ENCODE results near the gene MAN1C1.
"Not testable (repeated sequence)": the region's sequence is repeated elsewhere in the genome, so short reads cannot be mapped to it uniquely, and the experiment has no call there.

Gene MAN1C1

DNA sequence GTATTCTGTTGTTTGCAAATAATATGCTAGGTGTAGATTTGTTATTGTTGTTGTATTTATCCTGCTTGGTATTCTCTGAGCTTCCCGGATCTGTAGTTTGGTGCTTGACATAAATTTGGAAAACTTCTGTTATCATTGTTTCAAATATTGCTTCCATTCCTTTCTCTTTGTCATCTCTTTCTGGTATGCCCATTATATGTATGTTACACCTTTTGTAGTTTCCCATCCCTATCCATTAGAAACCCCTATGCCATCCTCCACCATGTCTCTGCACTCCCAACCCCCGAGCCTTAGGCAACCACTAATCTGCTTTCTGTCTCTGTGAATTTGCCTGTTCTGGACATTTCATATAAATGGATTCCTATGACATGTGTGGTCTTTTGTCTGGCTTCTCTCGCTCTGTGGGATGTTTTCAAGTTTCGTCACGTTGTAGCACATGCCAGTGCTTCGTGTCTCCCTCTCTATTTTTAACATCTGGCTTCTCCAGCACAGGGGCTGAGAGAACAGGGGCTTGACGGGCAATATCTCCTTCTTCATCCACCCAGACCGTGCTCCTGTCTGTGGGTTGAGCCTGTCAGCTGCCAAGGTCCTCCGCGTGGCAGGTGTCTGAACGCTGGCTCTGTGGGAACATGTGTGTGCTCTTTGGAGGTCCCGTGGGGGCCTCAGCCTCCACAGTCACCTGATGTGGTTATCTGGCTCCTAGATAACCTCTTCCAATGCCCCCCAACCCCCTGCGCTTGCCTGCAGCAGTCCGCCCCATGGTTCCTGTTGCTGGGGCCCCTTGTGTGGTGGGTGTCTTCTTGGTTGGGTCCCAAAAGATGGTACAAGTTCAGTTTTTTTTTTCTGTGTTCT is 32.8 kb upstream of the MAN1C1 start:
- DNase-seq (ENCODE audit: low spot score), result no peak

DNA sequence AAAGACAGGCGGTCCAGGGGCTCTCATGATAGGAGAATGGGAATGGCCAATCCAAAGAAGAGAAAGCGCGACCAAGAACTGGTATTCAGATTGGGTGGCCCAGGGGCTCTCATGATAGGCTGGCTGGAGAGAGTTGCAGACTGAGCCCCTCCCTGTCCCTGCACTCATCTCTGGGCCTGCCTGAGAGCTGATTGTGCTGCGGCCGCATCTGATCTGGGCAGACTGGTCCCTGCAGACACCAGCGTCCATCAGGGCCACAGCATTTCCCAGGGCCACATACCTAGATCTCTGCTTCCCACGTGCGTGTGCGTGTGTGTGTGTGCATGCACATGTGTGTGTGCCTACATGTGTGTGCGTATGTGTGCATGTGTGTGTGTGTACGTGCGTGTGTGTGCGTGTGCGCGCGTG is 30.4 kb upstream of the MAN1C1 start:
- DNase-seq (ENCODE audit: low spot score), result no peak

DNA sequence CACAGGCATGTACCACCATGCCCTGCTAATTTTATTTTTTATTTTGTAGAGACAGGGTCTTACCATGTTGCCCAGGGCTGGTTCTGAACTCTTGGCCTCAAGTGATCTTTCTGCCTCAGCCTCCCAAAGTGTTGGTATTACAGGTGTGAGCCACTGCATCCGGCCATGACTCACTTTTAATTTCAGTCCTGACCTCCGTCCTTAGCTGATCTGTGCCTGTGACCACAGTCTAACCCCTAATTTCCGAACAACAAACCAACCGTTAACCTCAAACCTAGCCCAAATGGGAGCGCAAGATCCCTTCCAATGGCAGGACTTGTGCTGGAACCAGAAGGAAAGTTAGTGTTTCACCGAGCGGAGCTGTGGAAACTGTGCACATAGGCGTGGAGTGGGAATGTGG is 29.3 kb upstream of the MAN1C1 start:
- DNase-seq (ENCODE audit: low spot score), result no peak

DNA sequence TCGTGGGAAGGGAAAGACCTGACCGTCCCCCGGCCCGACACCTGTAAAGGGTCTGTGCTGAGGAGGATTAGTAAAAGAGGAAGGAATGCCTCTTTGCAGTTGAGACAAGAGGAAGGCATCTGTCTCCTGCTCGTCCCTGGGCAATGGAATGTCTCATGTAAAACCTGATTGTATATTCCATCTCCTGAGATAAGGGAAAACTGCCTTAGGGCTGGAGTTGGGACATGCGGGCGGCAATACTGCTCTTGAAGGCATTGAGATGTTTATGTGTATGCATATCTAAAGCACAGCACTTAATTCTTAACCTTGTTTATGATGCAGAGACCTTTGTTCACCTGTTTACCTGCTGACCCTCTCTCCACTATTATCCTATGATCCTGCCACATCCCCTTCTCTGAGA is 28.4 kb upstream of the MAN1C1 start:
- not testable (repeated sequence) for DNase-seq (ENCODE audit: low spot score)

DNA sequence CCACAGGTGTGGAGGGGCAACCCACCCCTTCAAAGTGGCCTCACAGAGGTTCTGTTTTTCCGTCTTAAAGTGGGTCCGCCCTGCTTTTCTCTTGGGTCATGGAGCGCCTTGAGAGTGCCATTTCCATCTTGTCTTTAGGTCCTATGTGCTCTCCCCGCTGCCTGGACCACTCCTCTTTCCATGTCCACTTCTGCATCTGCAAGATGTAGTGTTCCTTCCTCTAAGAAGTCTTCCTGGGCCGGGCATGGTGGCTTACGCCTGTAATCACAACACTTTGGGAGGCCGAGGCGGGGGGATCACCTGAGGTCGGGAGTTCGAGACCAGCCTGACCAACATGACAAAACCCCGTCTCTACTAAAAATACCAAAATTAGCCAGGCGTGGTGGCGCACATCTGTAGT is 27.8 kb upstream of the MAN1C1 start:
- DNase-seq (ENCODE audit: low spot score), result not testable (repeated sequence)

DNA sequence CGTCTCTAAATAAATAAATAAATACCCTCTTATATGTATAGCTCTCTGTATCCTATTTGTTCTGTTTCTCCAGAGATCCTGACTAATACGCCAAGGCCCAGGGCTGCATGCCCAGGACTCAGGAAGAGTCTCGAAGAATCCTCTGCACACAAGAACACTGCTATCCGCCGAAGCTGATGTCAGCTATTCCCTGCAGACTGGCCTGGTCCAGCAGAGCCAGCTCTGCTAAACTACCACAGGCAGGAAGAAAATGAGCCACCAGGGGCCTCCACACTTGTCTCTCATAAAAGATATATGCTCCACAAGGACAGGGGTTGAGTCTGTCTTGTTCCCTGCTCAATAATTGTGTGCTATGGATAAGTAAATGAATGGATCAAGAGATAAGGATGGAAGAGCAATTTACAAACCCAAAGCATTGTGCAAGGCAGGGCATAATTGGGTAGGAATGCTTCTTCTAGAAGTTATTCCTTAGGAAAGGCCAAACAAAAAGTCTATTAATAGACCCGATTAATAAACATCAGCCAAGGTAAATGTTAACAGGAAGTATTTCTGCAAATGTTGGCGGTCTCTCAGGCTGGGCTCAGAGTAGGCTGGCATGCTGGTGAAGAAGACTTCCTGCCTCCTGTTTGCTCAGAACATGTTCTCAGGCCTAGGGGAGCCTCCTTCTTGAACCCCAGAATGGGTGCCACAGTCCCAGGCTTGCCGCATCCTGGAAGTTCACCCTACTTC is 26.3 kb upstream of the MAN1C1 start:
- no peak for DNase-seq (ENCODE audit: low spot score)

DNA sequence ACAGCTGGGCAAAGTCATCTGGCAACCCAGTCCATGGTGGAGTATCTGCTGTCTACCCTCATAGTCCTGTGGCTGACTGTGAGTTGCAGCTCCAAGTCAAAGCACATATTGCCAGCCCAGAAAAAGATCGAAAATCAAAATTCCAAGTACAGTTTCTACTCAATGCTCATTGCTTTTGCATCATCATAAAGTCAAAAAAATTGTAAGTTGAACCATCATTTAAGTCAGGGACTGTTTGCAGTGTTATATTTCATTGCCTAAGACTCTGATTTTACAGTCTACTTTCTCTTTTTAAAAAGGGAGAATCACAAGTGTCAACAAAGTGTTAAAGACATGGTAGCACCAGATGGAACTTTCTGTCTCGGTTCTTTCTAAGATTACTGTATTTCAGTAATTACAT is 22.7 kb upstream of the MAN1C1 start:
- no peak for DNase-seq (ENCODE audit: low spot score)

DNA sequence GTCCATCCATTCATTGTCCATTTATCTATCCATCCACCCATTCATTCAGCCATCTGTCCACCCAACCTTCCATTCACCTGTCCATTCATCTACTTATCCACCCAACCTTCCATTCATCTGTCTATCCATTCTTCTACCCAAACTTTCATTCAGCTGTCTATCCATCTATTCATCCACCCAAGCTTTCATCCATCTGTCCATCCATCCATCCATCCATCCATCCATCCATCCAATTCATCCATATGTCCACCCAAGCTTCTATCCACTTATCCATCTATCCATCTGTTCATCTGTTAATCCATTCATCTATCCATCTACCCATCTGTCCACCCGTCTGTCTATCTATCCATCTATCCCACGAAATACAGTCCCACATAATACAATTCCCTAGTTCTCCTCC is 21.6 kb upstream of the MAN1C1 start:
- DNase-seq (ENCODE audit: low spot score), result no peak

DNA sequence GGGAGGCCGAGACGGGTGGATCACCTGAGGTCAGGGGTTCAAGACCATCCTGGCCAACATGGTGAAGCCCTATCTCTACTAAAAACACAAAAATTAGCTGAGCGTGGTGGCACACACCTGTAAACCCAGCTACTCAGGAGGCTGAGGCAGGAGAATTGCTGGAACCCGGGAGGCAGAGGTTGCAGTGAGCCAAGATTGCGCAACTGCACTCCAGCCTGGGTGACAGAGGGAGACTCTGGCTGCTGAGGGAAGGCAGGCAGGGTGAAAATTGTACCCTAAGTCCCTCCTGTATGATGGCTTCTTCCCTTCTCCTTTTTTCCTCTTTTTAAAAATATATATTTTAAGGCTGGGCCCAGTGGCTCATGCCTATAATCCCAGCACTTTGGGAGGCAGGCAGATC is 19.9 kb upstream of the MAN1C1 start:
- not testable (repeated sequence) for DNase-seq (ENCODE audit: low spot score)

DNA sequence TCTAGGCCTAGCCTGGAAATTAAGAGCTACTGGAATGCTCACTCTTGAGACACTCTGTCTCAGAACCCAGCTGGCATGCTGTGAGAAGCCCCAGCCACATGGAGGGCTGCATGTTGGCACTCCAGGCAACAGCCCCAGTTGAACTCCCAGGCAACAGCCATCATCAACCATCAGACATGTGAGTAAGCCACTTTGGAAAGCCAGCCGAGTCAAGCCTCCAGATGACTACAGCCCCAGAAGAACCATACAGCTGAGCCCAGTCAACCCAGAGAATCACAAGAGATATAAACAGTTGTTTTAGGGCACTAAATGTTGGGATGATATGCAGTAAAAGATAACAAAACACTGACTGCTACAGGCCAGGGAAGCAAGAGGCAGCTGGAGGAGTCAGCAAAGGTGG is 17.7 kb upstream of the MAN1C1 start:
- DNase-seq (ENCODE audit: low spot score), result no peak

DNA sequence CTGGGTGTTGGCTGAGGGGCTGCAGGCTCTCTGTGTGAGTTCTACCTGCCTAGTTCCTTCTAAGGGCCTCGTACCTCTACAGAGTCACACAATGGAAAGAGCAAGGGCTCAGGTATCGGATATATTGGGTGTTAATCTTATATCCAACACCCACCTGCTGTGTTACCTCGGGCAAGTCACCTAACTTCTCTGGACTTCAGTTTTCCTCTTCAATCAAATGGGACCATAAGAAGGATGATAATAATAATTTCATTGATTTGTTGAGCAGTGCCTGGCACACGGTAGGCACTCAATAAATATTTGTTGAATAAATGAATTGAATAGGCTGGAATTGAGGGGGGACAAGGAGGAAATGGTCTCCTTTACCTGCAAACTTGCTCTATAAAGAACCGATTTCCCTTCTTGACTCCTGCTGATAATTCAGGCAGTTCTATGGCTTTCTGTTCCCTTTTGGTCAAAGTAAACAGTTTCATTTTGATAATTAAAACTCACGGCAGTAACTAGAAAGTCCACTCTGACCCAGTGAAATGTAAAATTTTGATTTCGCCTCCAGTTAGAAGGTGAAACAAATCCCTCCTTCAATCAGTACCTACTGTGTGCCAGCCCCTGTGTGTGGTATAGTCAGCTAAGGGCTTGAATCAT is 16.5 kb upstream of the MAN1C1 start:
- DNase-seq (ENCODE audit: low spot score), result no peak

DNA sequence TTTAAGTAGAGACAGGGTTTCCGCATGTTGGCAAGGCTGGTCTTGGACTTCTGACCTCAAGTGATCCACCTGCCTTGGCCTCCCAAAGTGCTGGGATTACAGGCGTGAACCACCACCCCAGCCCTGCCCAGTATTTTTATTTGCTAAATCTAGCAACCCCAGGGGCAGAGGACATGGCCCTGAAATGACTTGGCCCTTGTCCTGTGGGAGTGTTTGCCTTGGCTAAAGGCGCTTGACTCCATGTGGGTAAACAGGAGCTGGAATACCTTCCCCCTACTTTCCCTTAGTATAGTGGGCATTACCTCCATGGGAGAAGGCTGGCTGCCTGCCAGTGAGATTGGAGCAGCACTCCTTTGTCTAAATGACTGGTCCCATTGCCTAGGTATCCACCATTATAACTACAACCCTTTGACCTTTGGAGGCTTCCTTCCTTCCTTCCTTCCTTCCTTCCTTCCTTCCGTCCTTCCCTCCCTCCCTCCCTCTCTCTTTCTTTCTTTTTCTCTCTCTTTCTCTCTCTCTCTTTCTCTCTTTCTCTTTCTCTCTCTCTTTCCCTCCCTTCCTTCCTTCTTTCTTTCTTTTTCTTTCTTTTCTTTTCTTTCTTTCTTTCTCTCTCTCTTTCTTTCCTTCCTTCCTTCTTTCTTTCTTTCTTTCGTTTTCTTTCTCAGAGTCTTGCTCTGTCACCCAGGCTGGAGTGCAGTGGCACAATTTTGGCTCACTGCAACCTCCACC is 15.5 kb upstream of the MAN1C1 start:
- not testable (repeated sequence) for DNase-seq (ENCODE audit: low spot score)

DNA sequence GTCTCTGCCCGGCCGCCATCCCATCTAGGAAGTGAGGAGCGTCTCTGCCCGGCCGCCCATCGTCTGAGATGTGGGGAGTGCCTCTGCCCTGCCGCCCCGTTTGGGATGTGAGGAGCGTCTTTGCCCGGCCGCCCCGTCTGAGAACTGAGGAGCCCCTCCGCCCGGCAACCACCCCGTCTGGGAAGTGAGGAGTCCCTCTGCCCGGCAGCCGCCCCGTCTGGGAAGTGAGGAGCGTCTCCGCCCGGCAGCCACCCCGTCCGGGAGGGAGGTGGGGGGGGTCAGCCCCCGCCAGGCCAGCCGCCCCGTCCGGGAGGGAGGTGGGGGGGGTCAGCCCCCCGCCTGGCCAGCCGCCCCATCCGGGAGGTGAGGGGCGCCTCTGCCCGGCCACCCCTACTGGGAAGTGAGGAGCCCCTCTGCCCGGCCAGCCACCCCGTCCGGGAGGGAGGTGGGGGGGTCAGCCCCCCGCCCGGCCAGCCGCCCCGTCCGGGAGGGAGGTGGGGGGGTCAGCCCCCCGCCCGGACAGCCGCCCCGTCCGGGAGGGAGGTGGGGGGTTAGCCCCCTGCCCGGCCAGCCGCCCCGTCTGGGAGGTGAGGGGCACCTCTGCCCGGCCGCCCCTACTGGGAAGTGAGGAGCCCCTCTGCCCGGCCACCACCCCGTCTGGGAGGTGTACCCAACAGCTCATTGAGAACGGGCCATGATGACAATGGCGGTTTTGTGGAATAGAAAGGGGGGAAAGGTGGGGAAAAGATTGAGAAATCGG is 12.6 kb upstream of the MAN1C1 start:
- DNase-seq (ENCODE audit: low spot score), result not testable (repeated sequence)

DNA sequence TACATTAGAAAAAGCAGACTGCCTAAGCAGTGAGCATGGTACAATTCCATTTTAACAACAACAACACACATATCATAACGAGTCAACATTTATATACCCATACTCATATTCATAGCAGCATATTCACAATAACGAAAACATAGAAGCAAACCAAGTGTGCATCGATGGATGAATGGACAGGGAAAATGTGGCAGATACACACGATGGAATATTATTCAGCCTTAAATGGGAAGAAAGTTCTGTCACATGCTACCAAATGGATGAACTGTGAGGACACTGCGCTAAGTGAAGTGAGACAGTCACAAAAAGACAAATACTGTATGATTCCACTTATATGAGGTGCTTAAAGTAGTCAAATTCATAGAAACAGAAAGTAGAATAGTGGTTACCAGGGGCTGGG is 9.5 kb upstream of the MAN1C1 start:
- DNase-seq (ENCODE audit: low spot score), result no peak

DNA sequence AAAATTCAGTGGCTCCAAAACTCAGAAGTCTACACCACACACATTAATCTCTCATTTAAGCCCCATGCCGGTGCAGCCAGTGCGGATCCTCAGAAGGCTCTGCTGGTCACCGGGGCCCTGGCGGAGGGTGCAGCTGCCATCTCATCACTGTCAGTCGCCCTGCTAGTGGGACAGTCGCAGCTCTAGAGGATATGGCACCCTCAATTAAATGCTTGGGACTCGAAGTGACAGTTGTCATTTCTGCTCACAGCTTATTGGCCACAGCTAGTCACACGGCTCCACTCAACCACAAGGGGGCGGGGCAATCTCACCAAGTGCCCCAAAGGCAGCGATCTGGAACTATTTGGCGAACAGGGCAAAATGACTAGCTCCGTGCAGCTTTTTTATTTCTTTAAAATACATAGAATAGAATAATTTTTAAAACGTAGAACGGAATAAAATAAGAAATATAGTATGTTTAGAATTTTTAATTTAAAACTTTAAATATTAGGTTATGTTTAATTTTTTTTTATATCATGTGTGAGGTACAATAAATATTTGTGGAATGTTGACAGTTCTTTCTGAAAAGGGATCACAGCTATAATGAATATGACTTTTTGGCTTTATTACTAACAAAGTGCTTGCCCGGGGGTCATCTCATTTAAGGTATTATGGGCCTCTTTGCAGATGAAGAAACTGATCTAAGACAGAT is 8.0 kb upstream of the MAN1C1 start:
- DNase-seq (ENCODE audit: low spot score), result peak; percentile 87

DNA sequence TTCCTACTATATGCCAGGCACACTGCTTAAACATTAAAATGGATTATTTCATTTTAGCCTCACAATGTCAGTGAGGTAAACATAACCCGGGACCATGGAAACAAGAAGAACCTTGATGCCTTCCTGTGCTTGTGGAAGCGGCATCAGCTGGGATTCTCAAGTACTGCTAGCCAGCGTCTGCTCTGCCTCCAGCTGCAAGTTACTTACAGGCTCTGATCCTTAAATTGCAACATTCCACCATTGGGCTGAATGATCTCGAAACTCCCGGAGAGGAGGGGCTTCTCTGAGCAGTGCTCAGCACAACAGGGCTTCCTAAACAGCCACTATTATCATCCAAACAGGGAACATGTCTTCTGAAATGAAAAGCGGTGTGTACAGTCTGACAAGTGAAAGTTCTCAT is 6.7 kb upstream of the MAN1C1 start:
- DNase-seq (ENCODE audit: low spot score), result no peak

DNA sequence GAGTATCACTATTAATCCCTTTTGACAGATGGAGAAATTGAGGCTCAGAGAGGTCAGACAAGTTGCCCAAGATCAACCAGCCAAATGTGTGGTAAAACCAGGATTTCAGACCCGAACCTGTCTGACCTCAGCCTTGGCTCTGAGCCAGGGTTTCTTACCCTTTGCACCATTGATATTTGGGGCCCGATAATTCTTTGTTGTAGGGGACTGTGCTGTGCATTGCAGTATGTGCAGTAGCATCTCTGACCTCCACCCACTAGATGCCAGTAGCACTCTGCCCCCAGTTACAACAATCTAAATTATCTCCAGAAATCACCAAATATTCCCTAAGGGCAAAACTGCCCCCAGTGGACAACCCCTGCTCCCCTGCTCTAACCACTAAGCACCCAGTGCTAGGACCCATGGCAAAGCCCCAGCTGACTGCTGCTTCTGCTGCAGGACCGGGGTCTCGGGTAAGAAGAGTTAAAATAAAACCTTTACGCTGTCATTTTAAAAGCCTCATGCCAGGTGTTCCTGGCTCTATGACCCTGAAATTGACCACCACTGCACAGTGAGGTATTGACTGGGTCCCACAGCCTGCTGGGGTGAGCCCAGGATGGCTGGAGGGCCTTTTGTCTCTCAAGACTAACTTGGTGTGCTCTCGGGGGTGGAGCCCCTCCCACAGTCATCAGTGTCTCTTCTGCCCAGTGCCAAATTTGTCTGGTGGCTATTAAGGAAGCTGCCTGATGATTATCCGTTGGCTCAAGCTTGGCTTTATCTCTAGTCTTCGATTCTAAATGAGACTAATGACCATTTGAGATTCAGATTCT is 5.6 kb upstream of the MAN1C1 start:
- no peak for DNase-seq (ENCODE audit: low spot score)

DNA sequence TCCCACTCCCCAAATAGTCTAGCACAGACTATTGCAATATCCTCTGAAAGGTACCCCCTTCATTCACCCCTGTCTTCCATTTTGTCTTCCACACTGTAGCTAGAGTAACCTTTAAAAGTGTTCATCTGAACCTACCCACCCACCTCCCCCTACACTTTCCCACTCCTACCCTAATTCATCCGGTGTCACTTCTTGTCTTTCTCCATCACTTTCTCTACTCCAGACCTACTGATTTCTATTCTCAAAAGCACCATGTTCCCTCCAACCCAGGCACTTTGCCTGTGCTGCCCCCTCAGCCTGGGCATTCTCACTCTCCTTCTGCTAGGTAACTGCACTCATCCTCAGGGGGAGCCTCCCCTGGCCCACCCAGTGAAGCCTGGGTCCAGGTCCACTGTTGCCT is 4.7 kb upstream of the MAN1C1 start:
- no peak for DNase-seq (ENCODE audit: low spot score)

DNA sequence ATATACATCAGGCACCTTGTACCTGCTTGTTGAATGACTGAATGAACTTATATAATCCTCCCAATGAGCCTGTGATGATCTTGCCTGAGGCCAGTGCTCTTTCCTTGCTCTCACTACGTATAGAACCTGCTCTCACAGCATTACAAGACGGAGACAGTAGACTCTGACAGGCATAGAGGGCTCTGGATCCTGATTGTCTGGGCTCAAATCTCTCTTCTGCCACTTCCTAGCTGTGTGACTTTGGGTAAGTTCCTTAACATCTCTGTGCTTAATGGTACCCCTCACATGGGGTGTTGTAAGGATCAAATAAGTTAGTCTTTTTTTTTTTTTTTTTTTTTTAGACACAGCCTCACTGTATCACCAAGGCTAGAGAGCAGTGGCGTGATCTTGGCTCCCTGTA is 4.2 kb upstream of the MAN1C1 start:
- DNase-seq (ENCODE audit: low spot score), result no peak

DNA sequence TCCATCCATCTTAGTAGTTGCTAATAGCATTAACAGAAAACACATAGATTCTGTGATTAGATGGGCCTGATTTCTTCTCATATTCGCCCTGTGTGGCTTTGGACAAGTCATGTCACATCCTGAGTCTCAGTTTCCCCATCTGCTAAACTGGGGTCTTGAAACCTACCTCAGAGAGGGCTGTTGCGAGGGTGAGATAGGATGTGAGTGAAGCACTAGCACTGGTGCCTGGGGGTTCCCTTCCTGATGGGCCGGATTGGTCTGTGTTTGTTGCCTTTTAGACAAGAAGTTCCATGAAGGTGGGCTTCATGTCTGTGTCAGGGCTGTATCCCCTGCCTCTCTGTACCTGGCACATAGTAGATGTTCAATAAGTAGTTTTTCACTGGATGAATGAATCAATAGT is 3.5 kb upstream of the MAN1C1 start:
- no peak for DNase-seq (ENCODE audit: low spot score)
